Stimulated activated CD8-positive, alpha-beta memory T cell treated with anti-CD3 and anti-CD28 coated beads, Interleukin-7, amount 100 ng/mL, for 1 hour (primary cell): ENCODE measurements around the gene BBS9.
"Not testable (repeated sequence)": the region's sequence is repeated elsewhere in the genome, so short reads cannot be mapped to it uniquely, and the experiment has no call there.

Experiments used
- DNase-seq, 2 donors: peaks; one replicate each; pipeline ENCODE4 v3.0.0-alpha.2; 2020; ENCODE audit warnings: low read depth in 2 of 2

Gene BBS9

DNA sequence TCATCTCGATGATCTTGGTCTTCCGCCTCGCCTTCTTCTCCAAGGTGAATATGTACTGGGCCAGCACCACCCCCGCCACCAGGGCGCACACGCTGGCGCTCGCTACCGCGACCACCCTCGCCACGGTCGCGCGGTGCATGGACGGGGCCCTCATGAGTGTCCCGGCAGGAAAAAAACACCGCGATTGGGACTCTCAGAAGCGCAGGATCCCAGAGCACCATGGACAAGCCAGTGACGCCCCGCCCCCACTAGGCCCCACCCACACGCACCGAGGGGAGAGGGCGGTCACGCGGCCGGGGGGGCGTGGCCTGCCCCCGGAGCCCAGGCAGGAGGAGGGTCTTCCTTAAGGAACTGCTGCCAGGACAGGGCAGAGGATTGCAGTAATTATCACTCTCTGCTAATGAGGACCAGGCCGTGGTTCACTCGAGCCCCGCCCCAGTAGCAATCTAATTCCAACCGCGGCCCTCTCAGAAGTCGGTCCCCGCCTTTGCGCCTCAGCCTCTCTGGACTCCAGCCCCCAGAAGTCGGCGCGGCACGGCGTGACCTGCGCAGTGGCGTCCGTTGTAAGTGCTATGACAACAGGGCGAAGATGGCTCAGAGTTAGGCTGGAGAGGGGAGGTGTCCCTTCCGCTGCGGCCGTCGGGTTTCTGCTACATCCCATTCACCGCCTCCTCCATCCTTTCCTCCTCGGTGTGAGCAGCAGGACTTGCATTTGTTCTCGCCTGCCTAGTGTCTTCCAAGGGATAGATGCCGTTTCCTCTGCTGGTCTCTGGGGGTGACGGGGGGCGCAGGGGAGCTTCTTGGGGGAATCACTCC, at the start of gene BBS9:
Gene BBS9 (plus strand): TSS at position 575 of the 816 bp plus-strand sequence. CDS start 16,689 bp downstream, outside the sequence.
- DNase-seq: peak; percentile 78 to 79

DNA sequence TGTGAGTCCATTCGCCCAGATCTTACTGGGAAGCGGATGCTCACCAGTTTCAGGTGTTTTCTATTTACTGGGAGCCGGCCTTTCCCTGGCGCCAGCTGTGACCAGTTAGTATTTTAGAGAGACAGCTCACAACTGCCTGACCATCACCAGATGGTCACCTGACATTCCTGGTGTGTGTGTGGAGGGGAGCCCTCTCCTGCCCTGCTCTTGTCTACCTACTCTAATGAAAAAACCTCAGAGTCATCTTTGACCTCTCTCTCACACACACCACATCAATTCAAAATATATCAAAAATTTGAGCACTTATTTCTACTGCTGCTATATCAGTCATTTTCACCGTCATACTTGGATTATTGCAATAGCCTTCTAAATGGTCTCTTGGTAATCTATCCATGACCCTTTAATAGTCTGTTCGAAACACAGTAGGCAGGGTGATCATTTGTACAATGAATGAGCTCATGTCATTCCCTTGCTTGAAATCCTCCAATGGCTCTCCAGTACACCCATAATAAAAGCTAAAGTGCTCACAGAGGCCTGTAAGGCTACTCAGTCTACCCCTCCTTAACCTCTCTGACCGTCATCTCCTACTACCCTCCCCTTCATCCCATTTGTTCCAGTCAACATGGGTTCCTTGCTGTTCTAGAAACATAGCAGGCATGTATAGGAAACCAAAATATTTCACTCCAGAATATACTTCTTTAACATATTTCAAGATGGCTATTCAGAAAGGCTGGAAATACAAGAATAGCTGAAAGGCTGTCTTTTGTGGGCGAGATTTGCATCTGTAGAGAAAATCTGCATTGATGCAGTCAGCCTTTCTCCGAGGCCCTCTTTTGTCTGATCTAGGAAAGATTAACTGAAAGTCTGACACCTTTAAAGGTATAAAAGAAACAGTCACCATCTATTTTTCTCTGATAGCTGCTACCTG, 49.3 kb upstream of the BBS9 start:
- DNase-seq: no peak

DNA sequence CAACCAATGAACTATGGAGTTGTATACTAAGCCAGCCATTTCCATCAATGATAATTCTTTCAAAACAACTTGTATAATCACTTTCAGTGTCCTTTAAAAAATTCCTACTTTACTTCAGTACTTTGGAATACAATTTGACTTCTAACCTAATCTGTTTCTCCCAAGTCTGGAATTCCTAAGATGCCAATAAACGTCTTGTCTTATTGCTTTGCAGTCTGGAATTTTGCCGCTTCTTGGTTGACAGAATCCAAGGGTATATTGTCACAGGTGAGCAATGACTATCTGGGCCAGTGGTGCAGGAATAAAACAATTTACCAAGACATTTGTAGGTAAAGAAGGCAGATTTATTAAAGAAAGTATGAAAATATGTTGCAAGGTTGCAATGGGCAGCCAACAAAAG, 42.0 kb upstream of the BBS9 start:
- DNase-seq: no peak

DNA sequence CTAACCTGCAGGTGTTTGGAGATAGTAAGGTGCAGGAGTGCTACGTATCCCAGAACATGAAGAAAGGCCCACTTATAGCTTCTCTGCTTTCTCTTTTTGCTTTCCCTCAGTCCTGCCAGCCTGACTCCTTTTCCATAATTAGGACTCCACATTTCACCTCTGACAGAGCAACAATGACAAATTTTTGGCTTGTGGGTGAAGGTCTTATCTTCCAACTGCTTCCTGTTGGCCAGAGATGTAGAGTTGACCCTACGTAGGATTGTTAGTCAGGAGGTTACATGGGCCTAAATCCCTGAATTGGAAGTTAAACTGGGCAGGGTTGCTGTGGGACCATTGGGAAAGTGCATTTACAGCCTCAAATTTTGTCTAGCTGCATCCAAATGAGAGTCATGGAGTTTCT, 41.5 kb upstream of the BBS9 start:
- no peak for DNase-seq

DNA sequence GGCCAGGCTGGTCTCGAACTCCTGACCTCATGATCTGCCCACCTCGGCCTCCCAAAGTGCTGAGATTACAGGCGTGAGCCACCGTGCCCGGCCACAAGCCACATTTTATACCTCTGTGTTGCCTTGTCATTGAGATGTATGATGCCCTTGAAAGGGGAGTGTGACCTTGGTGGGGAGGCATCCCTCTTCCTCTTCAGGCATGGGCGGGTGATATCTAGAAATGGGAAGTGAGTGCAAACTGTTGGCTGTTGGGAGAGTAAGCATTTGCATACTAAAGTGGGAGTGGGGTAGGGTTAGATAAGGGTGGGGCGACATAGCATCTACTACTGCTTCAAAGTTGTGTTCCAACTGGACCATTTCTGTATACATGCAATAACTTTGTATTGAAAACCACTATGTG, 40.2 kb upstream of the BBS9 start:
- no peak for DNase-seq

DNA sequence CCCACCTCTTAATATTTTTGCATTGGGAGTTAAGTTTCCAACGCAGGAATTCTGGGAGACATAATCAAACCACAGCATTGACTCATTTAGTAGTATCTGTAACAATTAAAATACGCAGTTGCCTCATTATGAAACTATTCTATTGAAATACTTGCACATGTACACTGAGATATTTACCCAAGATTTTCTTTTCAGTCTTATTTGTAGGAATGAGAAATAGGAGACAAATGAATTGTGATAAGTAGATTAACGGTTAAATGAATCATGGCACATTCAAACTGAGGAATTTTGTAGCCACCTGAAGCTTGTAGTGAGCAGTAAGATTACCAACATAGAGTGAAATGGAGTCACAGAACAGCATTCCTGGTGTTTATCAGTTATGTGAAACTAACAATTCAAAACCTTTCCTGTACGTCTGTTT, 38.2 kb upstream of the BBS9 start:
- DNase-seq: no peak

DNA sequence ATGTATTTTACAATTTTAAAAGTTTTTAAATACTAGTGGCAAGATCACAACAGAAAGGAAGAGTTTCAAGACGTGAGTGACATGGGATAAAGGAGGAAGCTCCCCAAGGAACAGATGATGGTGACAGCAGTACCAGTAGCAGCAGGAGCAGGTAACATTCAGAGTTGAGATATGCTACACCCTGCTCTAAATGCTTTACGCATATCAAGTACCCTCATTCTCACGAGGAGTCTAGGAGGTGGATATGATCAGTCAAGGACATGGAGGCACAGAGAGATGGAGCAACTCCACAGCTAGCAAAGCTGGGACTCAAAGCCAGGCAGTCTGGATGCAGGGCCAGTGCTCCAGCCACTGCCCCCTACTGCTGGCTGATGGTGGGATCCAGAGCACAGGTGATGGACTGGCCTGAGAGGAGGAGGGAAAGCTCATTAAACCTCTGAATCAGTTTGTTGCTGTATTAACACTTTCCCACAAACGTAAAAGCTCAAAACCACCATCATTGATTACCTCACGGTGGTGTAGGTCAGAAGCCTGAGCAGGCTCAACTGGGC, 37.6 kb upstream of the BBS9 start:
- DNase-seq: no peak

DNA sequence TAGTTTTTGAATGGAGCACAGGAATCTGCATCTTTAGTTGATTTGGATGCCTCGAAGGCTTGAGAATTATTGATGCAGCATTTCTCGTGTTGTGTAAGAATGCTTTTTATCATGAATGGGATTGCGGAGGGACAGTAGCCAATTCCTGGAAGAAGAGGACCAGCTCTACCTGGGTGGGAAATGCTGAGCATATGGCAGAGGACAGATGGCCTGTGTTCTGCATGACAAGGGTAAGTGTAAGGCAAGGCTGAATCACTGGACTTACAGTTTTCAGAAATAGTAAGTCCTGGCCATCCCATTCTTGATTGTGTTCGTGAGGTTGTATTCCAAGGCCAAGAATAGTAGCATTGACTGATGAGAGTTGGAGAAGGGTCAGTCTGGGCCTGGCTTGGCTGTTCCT, 36.1 kb upstream of the BBS9 start:
- DNase-seq: no peak

DNA sequence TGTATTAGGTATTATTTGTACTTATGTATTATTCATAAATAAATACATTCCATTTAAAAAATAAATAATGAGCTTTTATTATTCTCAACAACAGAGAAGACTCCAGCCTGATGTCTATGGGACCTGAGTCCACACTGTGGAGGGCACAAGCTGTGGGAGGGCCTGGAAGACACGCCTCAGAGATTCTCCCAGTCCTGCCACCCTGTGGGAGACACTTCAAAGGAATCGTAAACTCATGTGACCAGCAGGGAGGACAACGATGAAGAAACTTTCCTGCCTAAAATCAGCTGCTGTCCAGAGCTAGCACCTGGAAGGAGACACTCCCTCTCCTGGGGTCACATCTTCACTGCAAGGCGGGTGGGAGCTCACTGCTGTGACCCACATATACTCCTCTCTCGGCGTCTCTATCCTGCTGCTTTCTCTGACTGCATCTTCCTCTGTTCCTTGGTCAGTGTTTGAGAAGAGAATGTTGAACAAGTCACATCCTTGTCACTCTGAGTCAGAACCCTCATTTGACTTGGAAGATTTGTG, 34.6 kb upstream of the BBS9 start:
- not testable (repeated sequence) for DNase-seq

DNA sequence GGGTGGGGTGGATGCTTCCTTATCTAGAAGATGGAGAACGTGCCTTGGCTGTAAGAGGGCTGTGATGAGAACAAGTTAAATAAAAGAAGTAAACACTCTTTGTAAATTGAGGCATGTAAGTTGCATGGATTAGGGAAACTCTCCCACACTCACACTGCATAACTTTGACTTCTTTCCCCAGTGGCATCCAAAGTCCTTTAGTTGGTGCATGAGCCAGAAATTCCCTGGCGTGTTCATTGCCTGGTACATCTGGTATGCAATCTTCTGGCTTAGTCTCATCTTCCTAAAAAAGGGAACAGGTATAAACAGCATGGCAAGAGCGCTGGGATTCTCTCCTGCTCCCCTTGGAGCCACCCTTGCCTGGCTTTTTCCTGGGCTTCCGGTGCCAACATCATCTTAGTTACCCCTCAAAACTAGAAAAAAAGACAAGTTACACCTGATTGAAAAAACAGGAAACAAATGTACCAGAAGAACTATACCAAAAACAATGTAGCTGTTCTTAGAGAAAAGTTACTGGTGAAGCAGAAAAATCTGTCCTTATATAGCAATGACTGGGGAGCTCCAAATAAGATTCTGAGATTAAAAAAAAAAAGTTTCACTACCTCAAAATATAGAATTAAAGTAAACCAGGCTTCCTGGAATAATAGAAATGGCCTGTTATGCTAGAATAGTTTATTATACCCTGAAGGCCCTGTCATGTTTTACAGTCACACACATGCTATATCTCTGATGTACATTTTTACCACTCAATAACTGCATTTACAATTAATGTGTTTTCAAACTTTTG, 30.0 kb upstream of the BBS9 start:
- DNase-seq: no peak

DNA sequence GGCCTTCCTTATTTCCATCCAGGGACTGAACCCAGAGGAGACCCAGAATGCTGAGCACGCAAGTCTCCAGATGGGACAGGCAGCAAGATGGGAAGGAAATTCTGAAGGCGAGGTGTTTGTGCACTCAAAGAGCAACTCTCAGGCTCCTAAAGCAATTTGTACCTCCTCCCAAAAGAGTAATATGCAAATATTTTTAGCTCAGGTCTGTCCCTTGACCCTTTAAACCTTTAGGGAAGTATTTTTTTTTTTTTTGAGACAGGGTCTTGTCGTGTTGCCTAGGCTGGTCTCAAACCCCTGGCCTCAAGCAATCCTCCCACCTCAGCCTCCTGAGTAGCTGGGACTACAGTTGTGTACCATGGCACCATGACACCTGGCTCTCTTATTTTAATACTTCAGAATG, 28.6 kb upstream of the BBS9 start:
- no peak for DNase-seq

DNA sequence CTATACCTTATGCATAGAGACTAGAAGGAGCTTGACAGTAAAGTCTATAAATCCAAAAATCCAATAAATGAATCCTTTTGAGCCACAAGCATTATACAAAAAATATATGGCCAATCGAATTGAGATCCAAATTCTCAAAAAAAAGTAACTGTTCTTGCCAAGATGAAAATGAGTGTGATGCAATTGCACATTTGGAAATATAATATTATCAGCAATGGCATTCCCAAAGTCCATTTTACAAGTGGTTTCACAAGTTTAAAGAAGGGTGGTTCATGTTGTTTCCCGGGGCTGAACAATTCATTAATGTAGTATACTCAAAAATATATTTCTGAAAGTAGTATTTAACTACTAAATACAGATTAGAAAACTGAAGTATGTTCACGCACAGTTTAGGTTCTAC, 27.5 kb upstream of the BBS9 start:
- DNase-seq: no peak

DNA sequence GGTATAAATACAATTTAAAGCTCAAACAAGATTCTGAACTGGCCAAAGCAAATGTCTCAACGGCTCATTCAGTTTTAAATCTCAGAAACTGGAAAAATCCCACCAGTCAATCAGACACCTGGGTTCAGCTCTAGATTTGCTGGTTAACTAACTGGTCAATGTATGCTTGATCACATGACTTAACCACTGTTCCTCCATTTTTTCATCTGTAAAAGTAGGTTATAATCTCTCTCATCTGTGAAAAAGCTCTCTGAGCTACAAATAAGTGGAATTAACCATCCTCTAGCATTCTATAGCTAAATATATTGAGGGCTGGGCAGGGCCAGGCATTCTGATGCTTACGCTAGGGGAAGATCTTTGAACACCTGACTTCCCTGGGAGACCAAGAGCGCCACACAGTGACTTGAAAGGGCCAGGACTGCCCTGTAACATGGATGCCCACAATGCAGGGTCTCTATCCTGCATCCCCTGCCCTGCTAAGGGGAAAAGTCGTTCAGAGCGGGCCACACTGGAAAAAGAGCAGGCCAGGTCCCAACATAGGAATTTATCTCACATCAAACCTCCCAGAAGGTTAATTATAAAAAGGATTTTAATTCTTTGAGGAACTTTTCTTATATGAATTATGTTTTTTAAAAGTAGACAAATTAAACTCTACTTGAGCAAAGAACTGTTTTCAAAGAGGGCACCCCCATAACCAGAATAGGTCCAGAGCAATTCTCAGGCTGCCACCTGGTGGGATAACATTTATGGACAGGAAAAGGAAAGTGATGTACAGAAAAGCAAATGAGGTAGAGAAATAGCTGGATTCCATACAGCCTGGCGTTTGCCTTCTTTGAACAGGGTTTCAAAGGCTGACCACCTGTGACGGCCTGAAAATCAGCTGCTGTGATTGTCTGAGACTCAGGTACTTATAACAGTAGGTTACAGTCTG, 22.0 kb upstream of the BBS9 start:
- no peak for DNase-seq

DNA sequence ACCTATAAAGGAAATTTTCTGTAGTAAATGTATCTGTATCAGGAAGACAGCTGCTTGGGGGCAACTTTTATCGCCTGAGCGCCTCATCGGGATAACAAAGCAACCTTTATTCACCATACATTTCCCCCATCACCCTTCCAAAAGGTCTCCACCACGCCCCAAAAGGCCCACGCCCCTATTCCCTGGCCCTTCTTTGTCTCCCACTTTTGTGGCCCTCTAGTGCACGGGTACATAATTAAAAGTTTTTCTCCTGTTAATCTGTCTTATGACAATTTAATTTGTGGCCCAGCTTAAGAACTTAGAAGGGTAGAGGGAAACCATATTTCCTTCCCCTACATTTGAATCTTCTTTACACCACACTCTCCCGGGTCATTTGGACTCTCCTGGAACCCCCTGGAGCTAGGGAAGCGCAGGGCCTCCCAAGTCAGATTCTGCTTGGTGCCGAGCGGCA, 20.8 kb upstream of the BBS9 start:
- DNase-seq: no peak

DNA sequence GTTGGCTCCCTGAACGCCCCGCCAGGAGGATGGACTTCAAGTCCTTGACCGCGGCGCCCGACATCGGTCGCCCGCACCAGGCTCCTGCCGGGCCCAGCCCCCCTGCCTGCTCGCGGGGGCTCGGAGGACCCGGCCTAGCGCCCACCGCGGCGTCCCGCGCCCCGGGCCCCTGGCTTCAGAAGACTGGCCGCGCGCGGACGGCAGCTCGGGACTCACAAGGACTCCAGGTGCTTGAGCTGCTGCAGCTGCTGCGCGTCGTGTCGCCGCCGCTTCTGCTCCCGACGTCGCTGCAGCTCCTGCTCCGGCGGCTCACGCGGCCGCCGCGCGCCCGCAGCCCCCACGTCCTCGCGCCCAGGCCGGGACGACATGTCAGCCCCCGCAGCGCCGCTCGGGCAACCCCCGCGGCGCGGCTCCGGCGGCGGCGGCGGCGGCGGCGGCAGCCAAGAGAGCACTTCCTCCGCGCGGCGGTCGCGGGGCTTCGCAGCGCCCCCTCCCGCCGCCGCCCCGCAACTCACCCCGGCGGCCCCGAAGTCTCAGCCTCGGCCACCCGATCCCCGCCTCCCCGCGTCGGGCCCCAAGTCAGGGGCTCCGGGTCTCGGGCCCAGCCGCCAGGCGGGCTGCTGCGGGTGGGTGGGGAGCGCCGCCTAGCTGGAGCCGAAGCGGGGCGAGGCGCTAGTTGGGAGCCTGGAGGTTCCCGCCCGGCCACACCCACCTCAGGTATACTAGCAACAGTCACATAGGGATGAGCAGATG, 20.2 kb upstream of the BBS9 start, which contains the start of gene RP9:
Gene RP9 (minus strand): TSS at position 400 of the 753 bp plus-strand sequence. CDS start 32 bp downstream, at position 368.
- peak; percentile 50 to 65 for DNase-seq

DNA sequence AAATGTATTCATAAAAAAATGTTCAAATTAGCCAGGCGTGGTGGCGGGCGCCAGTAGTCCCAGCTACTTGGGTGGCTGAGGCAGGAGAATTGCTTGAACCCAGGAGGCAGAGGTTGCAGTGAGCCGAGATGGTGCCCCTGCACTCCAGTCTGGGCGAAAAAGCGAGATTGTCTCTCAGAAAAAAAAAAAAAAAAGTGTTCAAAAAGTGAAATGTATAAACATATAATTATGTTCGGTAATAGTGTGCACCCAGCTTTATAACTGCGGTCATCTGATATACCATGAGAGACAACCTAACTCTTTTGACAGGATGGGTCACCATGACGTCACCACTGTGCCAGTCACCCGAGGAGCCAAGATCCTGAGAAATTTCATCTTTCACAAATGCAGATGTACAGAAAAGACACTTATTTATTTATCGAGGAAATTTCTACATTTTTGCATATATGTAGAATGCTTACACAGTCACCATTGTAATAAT, 19.6 kb upstream of the BBS9 start:
- DNase-seq: no peak

DNA sequence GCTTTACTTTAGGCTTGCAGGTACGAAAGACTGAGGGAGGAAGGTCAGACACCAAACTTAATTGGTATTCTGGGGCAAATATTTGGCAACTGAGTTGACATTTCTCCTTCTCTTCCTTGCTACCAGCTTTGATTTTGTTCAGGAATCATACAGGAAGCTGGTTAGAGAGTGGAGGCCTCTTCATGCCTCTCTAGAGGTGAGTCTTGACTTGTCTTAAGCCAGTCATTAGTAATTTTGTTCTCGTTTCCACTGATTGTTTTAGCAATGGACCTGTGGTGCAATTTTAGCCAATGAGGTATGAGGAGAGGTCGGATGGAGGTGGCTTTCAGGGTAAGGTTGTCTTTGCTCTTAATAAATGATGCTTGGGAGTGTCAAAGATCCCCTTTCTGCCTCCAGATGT, 17.8 kb upstream of the BBS9 start:
- DNase-seq: no peak

DNA sequence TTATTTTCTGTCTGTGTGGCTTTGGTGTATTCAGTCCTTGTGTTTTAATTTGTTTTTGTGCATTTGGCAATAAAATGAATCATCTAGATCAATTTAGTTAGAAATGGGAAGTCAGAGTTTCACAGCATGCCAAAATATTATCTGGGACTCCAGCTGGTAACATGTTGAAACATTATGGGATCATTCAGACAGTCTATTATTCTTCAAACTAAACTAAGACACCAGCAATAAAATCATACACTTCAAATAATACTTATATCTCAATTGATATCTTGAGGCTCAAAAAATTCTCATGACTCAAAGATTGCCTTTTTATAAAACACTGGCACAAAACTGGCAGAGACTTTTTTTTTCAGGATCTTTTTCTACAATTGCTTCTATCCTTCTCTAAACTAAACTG, 14.4 kb upstream of the BBS9 start:
- DNase-seq: no peak

DNA sequence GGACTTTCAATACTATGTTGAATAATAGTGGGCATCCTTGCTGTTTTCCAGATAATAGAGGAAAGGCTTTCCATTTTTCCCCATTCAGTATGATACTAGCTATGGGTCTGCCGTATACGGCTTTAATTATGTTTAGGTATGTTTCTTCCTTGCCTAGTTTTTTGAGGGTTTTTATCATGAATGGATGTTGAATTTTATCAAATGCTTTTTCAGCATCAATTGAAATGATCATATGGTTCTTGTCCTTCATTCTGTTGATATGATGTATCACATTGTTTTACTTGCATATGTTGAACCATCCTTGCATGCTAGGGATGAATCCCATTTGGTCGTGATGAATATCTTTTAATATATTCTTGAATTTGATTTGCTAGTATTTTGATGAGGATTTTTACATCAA, 11.0 kb upstream of the BBS9 start:
- DNase-seq: no peak
